Left colon (tissue), 2 donors: ENCODE results near the gene ABCD1. TPM values are rescaled to one million over a fixed set of nuclear protein-coding genes. Genes with fewer than 3 reads are reported as not detected.
"Not testable (repeated sequence)": the region's sequence is repeated elsewhere in the genome, so short reads cannot be mapped to it uniquely, and the experiment has no call there.

ENCODE experiments used
- ATAC-seq: fragments of 200-7000 bp; cut with Tn5 transposase; one replicate; pipeline ENCODE4 v1.9.1; 2020; ENCODE audit warnings: mild to moderate bottlenecking, moderate library complexity
- DNase-seq, 2 donors: peaks; one replicate each; pipeline ENCODE4 v3.0.0-alpha.2; 2020
- intact Hi-C, 2 donors: fragments of 100-400 bp; cut with DNase I in 1 of 2; cut with micrococcal nuclease in 1 of 2; formaldehyde crosslinking; loops; one replicate each; pipeline versions ENCODE4 v1.11.2 to v1.14.0; 2022; cut with DNase I, micrococcal nuclease
- total RNA-seq, 2 donors: library from RNA; stranded (reverse); fragmentation: NEBNext Ultra II Directional; extraction: Animal tissue kit (Norgen Biotek cat#: 25700); gene quantifications; one replicate each; pipeline ENCODE4 v1.2.1, GENCODE V29; 2021
- donor health status: DM: no; HTN: no; CAD: no.
- donor health status: DM: yes; HTN: yes; CAD: no.

ABCD1 gene
- total RNA-seq, 2 donors from 2014 or later: 15.1 to 15.9 TPM

GRCh38 chrX:153727123-153727931 is 2.7 kb downstream of the ABCD1 start:
- ATAC-seq: peak; percentile 15
- intact Hi-C loops: no loop called here
- DNase-seq: peak; percentile 60 to 65

DNA sequence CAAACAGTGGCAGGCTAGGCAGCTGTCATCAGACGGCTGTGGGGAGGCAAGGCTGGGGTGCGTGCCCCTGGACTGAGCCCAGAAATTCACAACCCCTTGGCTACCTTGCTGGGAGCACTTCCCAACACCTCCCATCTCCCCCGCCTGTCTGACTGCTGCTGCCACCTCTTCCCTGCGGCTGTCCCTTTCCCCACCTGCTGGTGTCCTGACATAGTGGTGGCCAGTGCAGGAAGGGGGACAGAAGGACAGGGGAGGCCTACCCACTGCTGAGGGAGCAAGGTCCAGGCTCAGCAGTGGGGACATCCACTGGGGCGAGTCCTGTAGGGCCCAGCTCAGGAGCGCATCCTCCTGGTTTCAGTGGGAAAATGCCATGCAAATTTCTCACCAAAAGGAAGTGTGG is 3.4 kb downstream of the ABCD1 start:
- intact Hi-C loops: no loop called here
- DNase-seq (no peak), ATAC-seq (no peak)

- no peak for DNase-seq
- intact Hi-C loops: no loop called here
- ATAC-seq: no peak
These were observed 4.4 kb downstream of the ABCD1 start for GRCh38 chrX:153728951-153729631.

- ATAC-seq, intact Hi-C loops, DNase-seq: not testable (repeated sequence)
These were observed 5.5 kb downstream of the ABCD1 start for GRCh38 chrX:153730115-153730514.

- intact Hi-C loops: no loop called here
- DNase-seq: no peak
- no peak for ATAC-seq
These were observed 6.6 kb downstream of the ABCD1 start for GRCh38 chrX:153731117-153731844.

GRCh38 chrX:153731845-153732215 is 7.2 kb downstream of the ABCD1 start:
- intact Hi-C loops: no loop called here
- ATAC-seq: no peak

DNA sequence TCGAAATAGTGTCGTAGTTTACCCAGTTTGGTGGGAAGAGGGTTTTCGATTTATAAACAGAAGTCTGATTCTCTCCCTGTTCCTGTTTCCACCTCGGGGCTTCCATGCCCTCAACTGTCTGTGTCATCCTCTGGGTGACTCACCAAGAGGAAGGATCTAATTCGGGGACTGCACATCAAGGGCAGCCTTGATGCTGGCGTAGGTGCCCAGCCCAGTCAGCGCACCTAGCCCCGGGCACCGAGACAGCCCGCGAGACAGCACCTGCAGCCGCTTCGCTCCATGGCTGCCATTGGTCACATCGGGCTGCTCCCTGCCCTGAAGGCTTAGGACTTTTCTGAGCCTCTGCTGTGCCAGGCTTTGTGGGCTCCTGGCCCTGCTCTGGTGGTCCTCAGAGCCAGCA is 7.7 kb downstream of the ABCD1 start:
- ATAC-seq: no peak
- intact Hi-C loops: no loop called here
- DNase-seq: no peak

More at GRCh38 chrX:153731845-153732215, 7.2 kb downstream of the ABCD1 start:
- no peak for DNase-seq

DNA sequence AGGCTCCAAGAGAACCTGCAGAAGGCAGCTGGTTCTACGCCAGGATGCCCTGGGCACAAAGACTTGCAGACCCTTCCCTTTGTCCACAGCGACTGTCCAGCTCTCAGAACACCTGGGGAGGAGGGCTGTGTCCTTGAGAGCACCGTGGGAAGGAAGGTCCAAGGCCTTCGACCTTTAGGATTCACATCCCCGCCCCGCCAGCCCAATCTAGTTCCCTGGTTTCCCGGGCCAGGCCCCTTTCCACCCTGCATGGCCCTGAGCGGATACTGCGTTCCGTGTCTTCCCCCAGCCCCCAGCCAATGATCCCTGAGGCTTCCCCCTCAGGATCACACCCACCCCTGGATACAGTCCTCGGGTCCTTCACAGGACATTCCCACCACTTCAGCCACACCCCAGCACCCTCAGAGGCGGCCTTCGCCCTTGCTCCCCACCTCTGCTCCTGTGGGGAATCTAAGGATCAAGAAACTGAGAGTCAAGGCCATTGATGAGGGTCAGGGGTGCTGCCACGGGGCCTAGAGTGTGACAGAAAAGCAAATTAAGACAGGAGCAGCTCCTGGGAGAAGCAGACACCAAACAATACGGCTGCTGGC is 9.1 kb downstream of the ABCD1 start:
- intact Hi-C loops: no loop called here
- DNase-seq (no peak), ATAC-seq (no peak)

- intact Hi-C loops: no loop called here
- ATAC-seq: no peak
- no peak for DNase-seq
These were observed 10.2 kb downstream of the ABCD1 start for GRCh38 chrX:153734871-153735270.

DNA sequence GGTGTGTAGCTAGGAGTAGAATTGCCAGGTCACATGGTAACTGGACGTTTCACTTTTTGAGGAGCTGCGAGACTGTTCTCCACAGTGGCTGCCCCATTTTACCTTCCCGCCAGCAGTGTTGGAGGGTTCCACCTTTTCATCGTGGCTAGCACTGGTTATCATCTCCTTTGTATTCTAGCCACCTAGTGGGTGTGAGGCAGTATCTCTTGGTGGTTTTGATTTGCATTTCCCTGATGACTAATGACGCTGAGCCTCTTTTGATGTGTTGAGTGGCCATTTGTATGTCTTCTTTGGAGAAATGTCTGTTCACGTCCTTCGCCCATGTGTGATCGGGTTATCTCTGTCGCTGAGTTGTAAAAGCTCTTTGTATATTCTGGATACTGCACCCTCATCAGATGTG is 10.6 kb downstream of the ABCD1 start:
- DNase-seq (no peak), ATAC-seq (no peak)
- intact Hi-C loops: no loop called here

GRCh38 chrX:153736071-153736820 is 11.6 kb downstream of the ABCD1 start:
- ATAC-seq (no peak), DNase-seq (no peak)
- intact Hi-C loops: no loop called here

DNA sequence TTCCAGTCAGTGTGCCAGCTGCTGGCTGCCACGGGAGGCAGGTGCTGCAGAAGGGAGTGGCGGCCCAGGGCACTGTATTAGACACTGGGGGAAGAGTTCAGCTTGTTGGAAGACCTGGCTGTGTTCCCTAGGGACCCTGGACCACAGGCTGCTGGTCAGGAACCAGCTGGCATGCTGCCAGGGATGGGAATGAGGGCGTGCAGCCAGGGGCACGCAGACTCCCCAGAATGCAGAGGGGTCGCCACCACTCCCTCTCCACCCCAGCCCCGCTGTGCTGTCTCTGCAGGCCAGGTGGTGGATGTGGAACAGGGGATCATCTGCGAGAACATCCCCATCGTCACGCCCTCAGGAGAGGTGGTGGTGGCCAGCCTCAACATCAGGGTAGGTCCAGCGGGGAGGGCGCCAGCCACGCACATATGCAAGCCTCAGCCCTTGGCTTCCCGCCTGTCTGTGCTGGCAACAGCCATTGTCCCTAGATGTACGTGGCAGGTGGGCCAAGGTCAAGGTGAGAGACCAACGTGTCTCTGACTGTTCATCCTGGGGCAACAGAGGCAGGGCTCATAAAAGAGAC is 12.3 kb downstream of the ABCD1 start:
- ATAC-seq: no peak
- intact Hi-C loops: no loop called here
- no peak for DNase-seq

- ATAC-seq (no peak), DNase-seq (no peak)
- intact Hi-C loops: no loop called here
These were observed 13.5 kb downstream of the ABCD1 start for GRCh38 chrX:153738056-153738605.

- intact Hi-C loops: no loop called here
- no peak for DNase-seq
- ATAC-seq: no peak
These were observed 15.3 kb downstream of the ABCD1 start for GRCh38 chrX:153739754-153740486.

DNA sequence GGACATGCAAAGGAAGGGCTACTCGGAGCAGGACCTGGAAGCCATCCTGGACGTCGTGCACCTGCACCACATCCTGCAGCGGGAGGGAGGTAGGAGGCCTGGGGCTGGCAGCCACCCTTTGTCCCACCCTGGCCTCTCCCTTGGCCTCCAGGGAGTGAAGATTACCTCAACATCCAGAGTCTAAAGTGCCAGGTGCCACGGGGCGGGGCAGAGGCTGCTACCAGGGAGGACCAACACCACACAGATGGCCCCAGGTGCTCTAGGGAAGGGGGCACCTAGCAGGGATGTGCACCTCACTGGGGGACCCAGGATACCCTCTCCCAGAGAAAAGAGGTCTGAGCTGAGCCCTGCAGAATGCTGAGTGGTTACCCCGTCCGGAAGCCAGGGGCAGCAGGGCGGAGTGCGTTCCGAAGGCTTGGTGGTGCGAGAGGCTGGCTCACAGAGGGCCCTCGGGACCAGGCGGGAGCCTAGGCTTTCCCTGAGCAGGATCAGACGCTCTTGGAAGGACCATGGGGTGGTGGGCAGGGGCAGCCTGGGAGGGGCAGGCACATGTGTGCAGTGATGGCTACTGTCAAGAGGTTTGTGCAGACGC is 16.1 kb downstream of the ABCD1 start:
- peak; percentile 53 for ATAC-seq
- no peak for DNase-seq
- intact Hi-C loops: no loop called here

DNA sequence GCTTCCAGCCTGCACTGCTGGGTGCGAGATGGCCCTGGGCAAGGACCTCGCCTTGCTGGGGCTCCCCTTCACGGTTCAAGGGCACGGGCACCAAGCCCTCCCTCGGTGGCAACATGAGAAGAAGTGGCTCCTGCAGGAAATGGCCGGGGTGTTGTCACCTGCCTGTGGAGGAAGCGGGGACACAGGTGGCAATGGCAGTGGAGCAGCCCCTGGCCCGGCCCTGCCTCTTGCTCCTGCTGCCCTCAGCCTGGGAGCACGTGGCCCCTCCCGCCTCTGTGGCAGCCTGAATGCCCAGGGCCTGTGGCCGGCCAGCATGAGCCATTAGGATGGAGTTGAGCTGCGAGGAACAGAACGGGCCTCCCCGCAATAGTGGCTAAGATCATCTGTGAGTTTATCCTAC is 16.8 kb downstream of the ABCD1 start:
- no peak for ATAC-seq
- intact Hi-C loops: no loop called here
- DNase-seq: no peak

GRCh38 chrX:153742111-153742510 is 17.5 kb downstream of the ABCD1 start:
- intact Hi-C loops, ATAC-seq, DNase-seq: not testable (repeated sequence)
